NCI-H1105 treated with DMSO at 0.1 percent for 48 hours (cell line): Measurements from ENCODE around the gene LIN28A.
"Not testable (repeated sequence)": the region's sequence is repeated elsewhere in the genome, so short reads cannot be mapped to it uniquely, and the experiment has no call there.

ENCODE experiments used
- DNase-seq: peaks from one replicate; lab custom pipeline; 2025; lab: John Stamatoyannopoulos, UW

The LIN28A gene

DNA sequence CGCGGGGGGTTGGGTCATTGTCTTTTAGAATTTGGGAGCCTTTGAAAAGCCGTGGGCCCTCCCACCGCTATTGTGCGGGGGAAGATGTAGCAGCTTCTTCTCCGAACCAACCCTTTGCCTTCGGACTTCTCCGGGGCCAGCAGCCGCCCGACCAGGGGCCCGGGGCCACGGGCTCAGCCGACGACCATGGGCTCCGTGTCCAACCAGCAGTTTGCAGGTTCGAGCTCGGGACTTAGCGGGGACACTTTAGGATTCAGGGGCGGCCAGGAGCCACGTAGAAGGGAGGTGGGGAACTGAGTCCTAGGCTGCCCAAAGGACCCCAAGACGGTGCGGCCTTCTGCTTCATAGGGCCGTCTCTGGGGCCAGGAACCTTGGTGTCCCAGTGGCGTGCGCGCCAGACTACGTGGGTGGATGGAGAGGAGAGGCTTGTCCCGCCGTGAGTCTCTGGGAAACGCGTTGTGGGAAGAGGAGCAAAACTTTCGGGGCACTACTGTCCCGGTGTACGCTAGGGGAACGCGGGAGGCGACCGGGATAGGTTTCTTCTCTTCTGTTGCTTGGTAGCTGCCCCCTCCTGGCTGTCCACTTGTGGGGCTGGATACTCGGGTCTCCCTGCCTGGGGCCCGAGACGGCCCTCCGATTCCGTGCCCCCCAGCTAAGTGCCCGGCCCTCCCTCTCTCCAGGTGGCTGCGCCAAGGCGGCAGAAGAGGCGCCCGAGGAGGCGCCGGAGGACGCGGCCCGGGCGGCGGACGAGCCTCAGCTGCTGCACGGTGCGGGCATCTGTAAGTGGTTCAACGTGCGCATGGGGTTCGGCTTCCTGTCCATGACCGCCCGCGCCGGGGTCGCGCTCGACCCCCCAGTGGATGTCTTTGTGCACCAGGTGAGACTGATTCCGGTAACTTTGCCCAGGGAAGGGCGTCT lies at the start of gene LIN28A:
TSS of gene LIN28A (plus strand) at position 112 of the 918 bp plus-strand sequence. CDS start at position 187, 75 bp downstream.
- no peak for DNase-seq

- DNase-seq = no peak
Measured at GRCh38 chr1:26361605-26362122, 49.0 kb upstream of the LIN28A start.

DNA sequence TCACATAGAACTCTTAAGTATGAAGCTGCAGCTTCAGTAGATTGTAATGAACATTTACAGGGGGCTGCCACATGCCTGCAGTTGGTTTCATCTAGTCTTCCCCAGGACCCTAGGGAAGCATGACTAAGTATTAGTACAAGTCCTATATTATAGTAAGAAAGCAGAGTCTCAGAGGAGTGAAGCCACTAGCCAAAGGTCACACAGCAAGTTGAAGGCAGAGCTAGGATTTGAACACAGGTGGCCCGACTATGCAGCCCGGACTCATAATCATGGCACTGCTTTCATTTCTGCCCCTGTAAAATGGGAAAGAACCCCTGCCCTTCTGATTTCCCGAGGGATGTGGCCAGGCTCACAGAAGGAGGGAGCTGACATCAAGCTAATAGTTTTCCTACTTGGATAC lies 48.3 kb upstream of the LIN28A start:
- DNase-seq = no peak

DNA sequence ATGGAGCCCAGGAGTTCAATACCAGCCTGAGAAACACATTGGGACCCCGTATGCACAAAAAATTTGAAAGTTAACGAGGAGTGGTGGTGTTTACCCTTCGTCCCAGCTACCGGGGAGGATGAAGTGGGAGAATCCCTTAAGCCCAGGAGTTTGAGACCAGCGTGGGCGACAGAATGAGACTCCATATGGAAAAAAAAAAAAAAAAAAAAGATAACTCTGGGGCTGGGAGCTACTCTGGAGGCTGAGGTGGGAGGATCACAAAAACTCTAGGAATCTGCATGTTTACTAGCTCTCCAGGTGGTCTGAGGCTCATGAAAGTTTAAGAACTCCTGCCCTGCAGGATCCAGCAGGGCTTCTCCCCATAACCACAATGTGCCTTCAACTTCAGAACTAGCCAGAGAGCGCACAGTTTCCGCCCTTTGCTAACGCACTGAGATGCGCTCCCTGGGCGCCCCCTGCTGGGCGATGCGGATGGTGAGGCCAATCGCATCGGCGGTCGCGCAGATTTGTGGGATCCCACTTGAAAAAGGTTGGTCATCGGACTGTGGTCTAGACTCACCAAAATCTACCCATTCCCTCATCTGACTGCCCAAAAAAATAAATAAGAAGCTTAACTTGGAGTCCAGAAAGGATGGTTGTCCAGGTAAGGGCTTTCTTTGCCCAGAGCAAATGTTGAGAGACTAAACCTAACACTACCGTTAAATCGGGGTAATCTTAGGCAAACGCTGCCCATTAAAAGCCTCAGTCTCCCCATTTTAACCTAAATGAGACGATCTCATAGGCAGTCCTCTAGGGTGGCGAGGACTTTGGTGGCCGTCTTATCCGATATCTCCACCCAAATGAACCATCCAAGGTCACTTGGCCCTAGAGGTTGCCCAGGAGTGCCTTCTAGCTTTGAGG lies 46.8 kb upstream of the LIN28A start:
- peak; percentile 64 for DNase-seq

DNA sequence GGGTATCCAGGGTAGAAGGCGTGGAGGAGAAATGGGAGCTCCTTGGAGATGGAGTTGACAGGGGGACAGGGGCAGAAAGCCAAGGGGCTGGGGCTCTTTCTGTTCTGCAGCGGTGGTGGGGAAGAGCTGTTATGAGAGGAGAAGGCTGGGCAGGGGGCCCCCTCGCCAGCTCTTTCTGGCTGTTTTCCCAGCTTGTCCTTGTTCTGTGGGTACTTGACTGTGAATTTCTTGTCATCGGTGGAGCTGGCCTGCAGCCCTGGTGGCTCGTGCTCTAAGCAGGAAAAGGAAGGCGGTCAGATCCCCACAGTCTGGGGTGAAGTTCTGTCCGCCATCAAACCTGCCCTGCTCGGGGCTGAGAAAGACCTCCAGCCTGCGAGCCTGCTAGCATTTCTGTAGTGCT lies 45.7 kb upstream of the LIN28A start:
- DNase-seq = no peak

- DNase-seq = no peak
Measured at GRCh38 chr1:26367441-26367840, 43.2 kb upstream of the LIN28A start.

GRCh38 chr1:26368006-26368405 lies 42.6 kb upstream of the LIN28A start:
- no peak for DNase-seq

DNA sequence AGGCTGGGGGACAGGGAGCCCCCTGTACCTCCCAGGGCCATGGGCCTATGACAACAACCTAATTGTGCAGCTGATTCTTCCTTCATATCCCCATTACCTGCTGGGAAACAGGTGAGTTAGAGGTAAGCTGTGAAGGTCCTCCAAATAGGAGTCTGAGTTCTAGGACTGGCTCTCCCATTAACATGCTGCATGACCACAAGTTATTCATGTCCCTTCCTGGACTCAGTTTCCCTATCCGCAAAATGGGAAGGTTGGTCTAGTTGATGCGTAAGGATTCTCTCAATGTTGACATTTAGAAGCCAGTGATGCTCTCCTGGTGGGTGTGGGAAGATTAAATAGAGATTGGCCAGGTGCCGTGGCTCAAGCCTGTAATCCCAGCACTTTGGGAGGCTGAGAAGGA lies 42.1 kb upstream of the LIN28A start:
- DNase-seq = no peak

- DNase-seq = no peak
Measured at GRCh38 chr1:26370591-26371382, 39.8 kb upstream of the LIN28A start.

- no peak for DNase-seq
Measured at GRCh38 chr1:26372039-26372438, 38.6 kb upstream of the LIN28A start.

DNA sequence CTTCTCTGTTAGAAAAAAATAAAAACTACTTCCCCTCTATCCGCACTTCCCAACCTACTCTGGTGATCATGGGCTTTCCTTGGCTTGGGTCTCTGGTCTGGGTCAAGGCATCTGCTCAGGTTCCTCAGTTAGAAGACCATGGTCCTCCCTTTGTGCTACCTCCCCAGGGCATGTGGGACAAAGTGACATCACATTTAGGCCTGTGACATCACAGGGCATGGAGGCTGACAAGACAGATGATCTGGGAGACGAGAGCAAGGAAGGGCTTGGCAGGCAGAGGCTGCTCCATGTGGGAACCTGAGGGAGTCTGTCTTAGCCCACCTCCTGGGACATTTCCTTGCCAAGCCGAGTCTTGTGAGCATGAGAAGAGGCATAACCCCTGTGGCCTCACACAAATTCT lies 38.0 kb upstream of the LIN28A start, which contains the start of gene ZNF683:
TSS of gene ZNF683 (minus strand) at position 140 of the 400 bp plus-strand sequence. CDS start 4,179 bp downstream, outside the sequence.
- DNase-seq = not testable (repeated sequence)

DNA sequence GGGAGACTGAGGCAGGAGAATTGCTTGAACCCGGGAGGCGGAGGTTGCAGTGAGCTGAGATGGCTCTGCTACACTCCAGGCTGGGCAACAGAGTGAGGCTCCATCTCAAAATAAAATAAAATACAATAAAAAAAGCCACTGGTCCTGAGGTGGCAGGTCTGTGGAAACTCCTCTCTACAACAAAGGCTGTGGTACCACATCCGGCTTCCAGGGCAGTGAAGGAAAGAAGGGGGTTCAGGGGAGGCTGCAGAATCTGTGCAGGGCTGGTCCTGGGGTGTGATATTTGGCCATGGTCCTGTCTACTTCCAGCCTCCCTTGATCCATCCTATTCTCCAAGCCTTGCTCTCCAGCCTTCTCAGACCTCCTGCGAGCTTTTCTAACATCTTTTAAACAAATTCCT lies 37.3 kb upstream of the LIN28A start:
- no peak for DNase-seq

- DNase-seq = no peak
Measured at GRCh38 chr1:26373789-26374188, 36.8 kb upstream of the LIN28A start.

- DNase-seq = not testable (repeated sequence)
Measured at GRCh38 chr1:26374361-26374760, 36.3 kb upstream of the LIN28A start.

GRCh38 chr1:26375081-26375480 lies 35.5 kb upstream of the LIN28A start:
- no peak for DNase-seq

- no peak for DNase-seq
Measured at GRCh38 chr1:26376050-26376449, 34.6 kb upstream of the LIN28A start.

DNA sequence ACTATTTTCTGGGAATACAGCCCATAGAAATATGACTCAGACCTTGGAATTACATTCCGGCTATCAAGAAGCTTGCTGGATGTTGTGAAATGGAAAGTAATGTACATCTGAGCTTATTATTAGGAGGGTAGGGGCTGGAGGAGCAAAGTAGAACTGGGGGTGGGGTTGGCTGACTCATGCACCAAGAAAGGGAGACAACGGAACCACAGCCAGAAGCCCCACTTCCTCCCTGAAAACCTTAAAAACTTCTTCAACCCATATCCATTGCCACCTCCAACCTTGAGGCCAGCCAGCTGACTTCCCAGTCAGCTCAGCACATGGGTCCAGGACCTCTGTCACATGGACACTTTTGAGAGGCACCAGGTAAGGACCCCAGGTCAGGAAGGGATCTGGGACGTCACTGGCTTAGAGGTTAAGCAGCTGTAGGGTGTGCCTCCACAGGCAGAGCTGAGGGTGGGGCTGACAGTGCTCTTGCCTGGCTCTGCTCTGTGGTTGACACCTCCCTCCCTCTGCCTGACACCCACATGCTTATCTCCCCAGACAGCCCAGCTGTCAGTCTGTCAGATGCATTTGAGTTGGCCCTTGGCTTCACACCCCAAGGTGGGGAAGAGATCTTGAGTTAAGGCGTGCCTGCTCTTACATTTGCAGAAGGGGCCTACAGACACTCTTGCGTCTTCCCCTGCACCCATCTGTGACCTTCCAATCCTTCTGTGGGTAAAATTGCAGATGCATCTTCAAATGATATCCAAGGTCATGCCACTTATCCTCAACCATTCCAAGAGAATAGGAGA lies 32.3 kb upstream of the LIN28A start:
- no peak for DNase-seq

DNA sequence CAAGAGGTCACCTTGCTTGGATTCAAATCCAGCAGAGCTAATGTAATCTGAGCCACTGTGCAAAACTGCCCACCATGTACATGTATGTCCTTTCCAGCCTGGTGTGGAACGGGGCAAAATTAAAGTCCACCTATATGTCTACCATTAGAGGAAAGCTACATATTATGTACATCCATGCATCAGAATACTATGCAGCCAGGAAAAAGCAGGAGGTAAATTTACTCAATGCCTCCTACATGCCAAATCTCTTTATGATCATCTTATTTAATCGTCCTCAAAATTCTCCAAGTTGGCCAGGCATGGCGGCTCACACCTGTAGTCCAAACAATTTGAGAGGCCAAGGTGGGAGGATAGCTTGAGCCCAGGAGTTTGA lies 31.8 kb upstream of the LIN28A start:
- no peak for DNase-seq

- no peak for DNase-seq
Measured at GRCh38 chr1:26384076-26384475, 26.5 kb upstream of the LIN28A start.

DNA sequence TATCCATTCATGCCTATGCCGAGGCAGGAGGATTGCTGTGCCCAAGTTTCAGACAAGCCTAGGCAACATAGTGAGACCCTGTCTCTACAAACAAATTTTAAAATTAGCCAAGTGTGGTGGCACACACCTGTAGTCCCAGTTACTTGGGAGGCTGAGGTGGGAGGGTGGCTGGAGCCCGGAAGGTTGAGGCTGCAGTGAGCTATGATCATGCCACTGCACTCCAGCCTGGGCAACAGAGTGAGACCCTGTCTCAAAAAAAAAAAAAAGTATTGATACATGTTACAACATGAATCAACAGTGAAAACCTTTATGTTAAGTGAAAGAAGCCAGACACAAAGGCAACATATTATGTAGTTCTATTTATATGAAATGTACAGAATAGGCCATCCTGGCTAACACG lies 25.6 kb upstream of the LIN28A start:
- not testable (repeated sequence) for DNase-seq

- DNase-seq = no peak
Measured at GRCh38 chr1:26387447-26387846, 23.2 kb upstream of the LIN28A start.
